ENCODE measurements around the gene PKDCC.

GRCh38 chr2:42026272-42026671 is 21.5 kb upstream of the PKDCC start:
- TF ChIP-seq POLR2A (IDR thresholded peaks at IDR 0.05) (no peak), POLR2AphosphoS5 (IDR thresholded peaks at IDR 0.05) (no peak)
- TF ChIP-seq, protein P1, sequence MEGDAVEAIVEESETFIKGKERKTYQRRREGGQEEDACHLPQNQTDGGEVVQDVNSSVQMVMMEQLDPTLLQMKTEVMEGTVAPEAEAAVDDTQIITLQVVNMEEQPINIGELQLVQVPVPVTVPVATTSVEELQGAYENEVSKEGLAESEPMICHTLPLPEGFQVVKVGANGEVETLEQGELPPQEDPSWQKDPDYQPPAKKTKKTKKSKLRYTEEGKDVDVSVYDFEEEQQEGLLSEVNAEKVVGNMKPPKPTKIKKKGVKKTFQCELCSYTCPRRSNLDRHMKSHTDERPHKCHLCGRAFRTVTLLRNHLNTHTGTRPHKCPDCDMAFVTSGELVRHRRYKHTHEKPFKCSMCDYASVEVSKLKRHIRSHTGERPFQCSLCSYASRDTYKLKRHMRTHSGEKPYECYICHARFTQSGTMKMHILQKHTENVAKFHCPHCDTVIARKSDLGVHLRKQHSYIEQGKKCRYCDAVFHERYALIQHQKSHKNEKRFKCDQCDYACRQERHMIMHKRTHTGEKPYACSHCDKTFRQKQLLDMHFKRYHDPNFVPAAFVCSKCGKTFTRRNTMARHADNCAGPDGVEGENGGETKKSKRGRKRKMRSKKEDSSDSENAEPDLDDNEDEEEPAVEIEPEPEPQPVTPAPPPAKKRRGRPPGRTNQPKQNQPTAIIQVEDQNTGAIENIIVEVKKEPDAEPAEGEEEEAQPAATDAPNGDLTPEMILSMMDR (IDR thresholded peaks at IDR 0.05 in 8 of 11, conservative IDR thresholded peaks at IDR 0.05 in 3 of 11), result no peak
